Left lung (tissue), 10 donors: Measurements from ENCODE around the gene CTNNB1. TPM values are rescaled to one million over a fixed set of nuclear protein-coding genes. Genes with fewer than 3 reads are reported as not detected.

ENCODE experiments used
- ATAC-seq: fragments of 200-7000 bp; cut with Tn5 transposase; one replicate; pipeline ENCODE4 v1.9.1; 2020; ENCODE audit warnings: moderate library complexity
- DNase-seq, 4 donors: peaks; one replicate each; pipeline ENCODE4 v3.0.0-alpha.2; 2013 to 2020
- H3K27ac ChIP-seq, 2 donors: fragments of 200-600 bp; sonication (generic) in 1 of 2; one replicate each; pipeline versions ENCODE4 v1.5.0 to v1.8.0; 2020 to 2021
- H3K27me3 ChIP-seq, 2 donors: fragments of 200-600 bp; sonication (generic) in 1 of 2; one replicate each; pipeline versions ENCODE4 v1.5.0 to v1.8.0; 2020 to 2021
- H3K36me3 ChIP-seq, 2 donors: fragments of 200-600 bp; sonication (generic) in 1 of 2; one replicate each; pipeline versions ENCODE4 v1.5.0 to v1.8.0; 2020 to 2021
- H3K4me1 ChIP-seq, 2 donors: fragments of 200-600 bp; one replicate each; pipeline ENCODE4 v1.8.0; 2021
- H3K4me3 ChIP-seq, 2 donors: fragments of 200-600 bp; sonication (generic) in 1 of 2; one replicate each; pipeline versions ENCODE4 v1.5.0 to v1.8.0; 2020 to 2021; ENCODE audit warnings: mild to moderate bottlenecking in 1 of 2
- H3K9me3 ChIP-seq, 2 donors: fragments of 200-600 bp; sonication (generic) in 1 of 2; one replicate each; pipeline versions ENCODE4 v1.5.0 to v1.8.0; 2020 to 2021
- intact Hi-C, 2 donors: fragments of 100-400 bp; cut with DNase I; formaldehyde crosslinking; loops; one replicate each; pipeline versions ENCODE4 v1.11.2 to v1.14.2; 2022
- polyA plus RNA-seq, 6 donors: library from polyadenylated mRNA; unstranded; fragments of 120-200 nt; gene quantifications; one replicate each; pipeline ENCODE4 v1.2.1, GENCODE V29; 2013; ENCODE audit not compliant: insufficient read length in 6 of 6
- total RNA-seq, 2 donors: library from RNA; stranded (reverse); fragmentation: NEBNext Ultra II Directional; extraction: Animal tissue kit (Norgen Biotek cat#: 25700); gene quantifications; one replicate each; pipeline ENCODE4 v1.2.1, GENCODE V29; 2021
- TF ChIP-seq, protein P1 (sequence below), 2 donors: fragments of 200-600 bp; sonication (generic) in 1 of 2; IDR thresholded peaks; one replicate each; pipeline versions ENCODE4 v1.5.0 to v1.8.0; 2021; ENCODE audit warnings: antibody characterized with exemption in 2 of 2
- donor health status: DM: no; HTN: yes; CAD: no.
- donor health status: DM: no; HTN: no; CAD: no.

CTNNB1 gene
- total and polyA plus RNA-seq, 8 donors = 289 to 492 (median 448) TPM

DNA sequence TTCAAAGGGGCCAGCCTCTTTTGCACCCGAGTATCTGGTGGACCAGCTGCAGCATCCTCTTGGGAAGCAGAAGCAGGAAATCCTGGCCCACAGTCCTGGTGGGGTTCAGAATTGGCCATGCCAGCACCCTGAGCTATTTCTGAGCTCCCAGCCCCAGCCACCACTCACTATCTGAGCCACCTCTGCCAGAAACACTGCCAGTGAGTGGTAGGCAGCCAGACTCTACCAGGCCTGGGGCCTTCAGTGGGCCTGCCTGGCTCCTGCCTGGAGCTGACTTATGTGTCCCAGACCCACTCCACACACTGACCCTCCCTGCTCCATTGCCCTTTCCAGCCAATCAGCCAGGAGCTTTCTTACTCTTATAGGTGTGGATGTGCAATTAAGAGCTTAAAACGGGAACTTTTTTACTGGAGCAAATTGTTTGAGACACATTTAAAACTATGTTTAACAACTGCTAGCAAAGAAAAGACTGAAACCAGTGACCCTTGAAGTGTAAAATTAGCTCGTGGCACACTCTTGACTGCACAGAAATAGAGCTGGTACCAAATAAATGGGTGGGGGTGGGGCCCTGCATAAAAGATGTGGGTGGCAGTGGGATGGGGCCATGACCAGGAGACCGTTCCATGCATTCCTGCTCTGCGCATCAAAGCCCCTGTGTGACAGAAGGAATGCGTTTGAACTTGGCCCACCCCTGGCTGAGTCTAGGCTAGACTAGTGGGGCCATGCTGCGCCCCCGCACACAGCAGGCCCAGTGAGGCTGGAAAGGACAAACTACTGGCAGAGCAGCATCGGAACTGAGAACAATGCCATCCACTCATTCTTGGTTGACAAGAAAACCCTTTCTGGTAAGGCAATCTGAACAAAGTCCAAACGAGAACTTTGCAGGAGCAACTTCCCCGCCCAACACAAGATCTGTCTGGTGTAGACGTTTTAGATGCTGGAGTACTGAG, 48.0 kb downstream of the CTNNB1 start:
- no peak for ATAC-seq
- no peak for DNase-seq
- no peaks in the 10 kb centered on the region for H3K27me3 ChIP-seq
- intact Hi-C loops = no loop called here
- peaks cover 0 to 5% of the 10 kb centered on the region in 2 donors for H3K4me1 ChIP-seq
- H3K9me3 ChIP-seq = no peaks in the 10 kb centered on the region
- no peak overlapping the region for H3K4me3 ChIP-seq
- TF ChIP-seq, protein P1, sequence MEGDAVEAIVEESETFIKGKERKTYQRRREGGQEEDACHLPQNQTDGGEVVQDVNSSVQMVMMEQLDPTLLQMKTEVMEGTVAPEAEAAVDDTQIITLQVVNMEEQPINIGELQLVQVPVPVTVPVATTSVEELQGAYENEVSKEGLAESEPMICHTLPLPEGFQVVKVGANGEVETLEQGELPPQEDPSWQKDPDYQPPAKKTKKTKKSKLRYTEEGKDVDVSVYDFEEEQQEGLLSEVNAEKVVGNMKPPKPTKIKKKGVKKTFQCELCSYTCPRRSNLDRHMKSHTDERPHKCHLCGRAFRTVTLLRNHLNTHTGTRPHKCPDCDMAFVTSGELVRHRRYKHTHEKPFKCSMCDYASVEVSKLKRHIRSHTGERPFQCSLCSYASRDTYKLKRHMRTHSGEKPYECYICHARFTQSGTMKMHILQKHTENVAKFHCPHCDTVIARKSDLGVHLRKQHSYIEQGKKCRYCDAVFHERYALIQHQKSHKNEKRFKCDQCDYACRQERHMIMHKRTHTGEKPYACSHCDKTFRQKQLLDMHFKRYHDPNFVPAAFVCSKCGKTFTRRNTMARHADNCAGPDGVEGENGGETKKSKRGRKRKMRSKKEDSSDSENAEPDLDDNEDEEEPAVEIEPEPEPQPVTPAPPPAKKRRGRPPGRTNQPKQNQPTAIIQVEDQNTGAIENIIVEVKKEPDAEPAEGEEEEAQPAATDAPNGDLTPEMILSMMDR (IDR thresholded peaks at IDR 0.05) = no peak
- no peak overlapping the region for H3K27ac ChIP-seq
- peaks cover 0 to 21% of the 10 kb centered on the region in 2 donors for H3K36me3 ChIP-seq

DNA sequence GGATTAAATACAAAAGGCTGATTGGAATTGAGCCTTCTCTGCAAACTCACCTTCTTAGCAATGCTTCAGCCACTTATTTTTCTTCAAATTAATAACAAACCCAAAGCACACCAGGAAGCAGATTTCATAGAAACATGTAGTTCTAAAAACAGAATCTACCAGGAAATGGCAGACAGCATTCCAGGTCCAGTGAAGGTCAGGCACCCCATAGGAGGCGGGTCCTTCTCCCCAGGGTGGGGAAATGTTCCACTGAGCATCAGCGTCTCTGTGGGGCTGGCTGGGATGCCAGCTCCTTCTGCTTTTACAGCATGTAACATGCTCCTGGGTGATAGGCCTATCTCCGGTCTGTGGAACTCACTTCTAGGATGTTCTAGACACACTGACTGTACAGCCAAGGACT, 49.2 kb downstream of the CTNNB1 start:
- no peaks in the 10 kb centered on the region for H3K9me3 ChIP-seq
- peaks cover 0 to 5% of the 10 kb centered on the region in 2 donors for H3K4me1 ChIP-seq
- no peak for ATAC-seq
- intact Hi-C loops = no loop called here
- peaks cover 0 to 15% of the 10 kb centered on the region in 2 donors for H3K36me3 ChIP-seq
- H3K27me3 ChIP-seq = no peaks in the 10 kb centered on the region
- no peak overlapping the region for H3K4me3 ChIP-seq
- no peak for DNase-seq
- H3K27ac ChIP-seq = no peak overlapping the region
- TF ChIP-seq, protein P1 (IDR thresholded peaks at IDR 0.05) = no peak

DNA sequence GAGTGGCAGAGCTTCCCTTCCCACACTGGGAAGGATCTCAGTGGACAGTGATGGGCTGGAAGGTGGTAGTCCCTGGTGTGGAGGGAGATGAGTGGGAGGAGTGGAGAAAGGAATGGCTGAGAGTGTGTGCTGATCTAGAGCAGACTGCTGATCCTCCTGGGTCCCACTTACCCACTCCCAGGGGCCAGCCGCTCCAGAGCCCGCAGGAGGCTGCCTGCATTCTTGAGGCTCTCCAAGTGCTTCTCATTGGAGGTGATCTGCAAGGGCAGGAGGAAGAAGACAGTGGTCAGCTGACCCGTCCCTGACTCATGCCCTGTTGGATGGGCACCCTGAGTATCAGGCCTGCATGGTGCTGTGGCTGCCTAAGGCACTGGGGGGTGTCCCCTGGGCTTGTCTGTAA, 50.0 kb downstream of the CTNNB1 start:
- ATAC-seq (no peak), DNase-seq (peak in 1 of 4 donors; percentile 60)
- Histone ChIP-seq H3K27ac (no peak overlapping the region), H3K36me3 (peaks cover 0 to 12% of the 10 kb centered on the region in 2 donors), H3K9me3 (no peaks in the 10 kb centered on the region), H3K27me3 (no peaks in the 10 kb centered on the region), H3K4me3 (no peak overlapping the region), H3K4me1 (peaks cover 0 to 5% of the 10 kb centered on the region in 2 donors)
- intact Hi-C loops = no loop called here
- TF ChIP-seq, protein P1 (IDR thresholded peaks at IDR 0.05) = no peak

DNA sequence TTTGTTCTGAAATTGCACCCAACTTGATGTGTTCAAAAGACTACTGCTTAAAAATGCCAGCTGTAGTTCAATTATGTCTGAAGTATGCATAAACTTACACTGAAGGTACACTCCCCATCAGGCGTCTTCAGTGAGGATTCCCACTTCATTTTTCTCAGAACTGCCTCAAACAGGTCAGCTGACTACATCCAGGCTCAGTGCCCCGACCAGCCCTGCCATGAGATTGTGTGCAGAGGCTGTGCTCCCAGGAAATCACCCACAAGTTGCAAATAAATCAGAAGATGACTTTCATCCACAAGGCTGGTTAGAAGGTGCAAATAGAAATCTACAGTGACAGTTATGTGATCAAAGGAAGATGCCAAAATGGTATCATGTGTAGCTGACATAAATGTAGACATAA, 51.5 kb downstream of the CTNNB1 start:
- Histone ChIP-seq H3K36me3 (no peaks in the 10 kb centered on the region), H3K4me1 (peaks cover 0 to 5% of the 10 kb centered on the region in 2 donors), H3K9me3 (no peaks in the 10 kb centered on the region), H3K27me3 (no peaks in the 10 kb centered on the region), H3K27ac (no peak overlapping the region), H3K4me3 (no peak overlapping the region)
- TF ChIP-seq, protein P1 (IDR thresholded peaks at IDR 0.05) = no peak
- intact Hi-C loops = no loop called here
- no peak for ATAC-seq
- no peak for DNase-seq

DNA sequence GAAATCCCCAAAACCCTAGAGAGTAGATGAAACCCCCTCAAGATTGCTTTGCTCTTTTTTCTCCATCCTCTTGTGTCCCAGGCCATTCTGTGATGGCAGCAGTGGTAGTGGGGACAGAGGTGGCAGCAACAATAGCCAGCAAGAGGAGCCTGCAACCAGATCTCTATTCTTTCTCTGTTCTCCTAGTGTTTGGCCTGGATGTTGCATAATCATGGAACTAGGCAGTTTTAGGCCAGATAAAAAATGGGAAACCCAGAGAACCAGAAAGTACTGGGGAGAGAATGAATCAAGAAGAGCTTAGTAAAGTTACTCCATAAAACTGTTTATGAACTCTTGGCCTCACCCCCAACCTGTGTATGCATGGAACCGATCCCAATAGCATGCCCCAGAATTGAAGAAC, 52.3 kb downstream of the CTNNB1 start:
- H3K4me3 ChIP-seq = no peak overlapping the region
- ATAC-seq = no peak
- no peaks in the 10 kb centered on the region for H3K9me3 ChIP-seq
- TF ChIP-seq, protein P1 (IDR thresholded peaks at IDR 0.05) = no peak
- no peak overlapping the region for H3K27ac ChIP-seq
- intact Hi-C loops = no loop called here
- peaks cover 0 to 5% of the 10 kb centered on the region in 2 donors for H3K4me1 ChIP-seq
- no peaks in the 10 kb centered on the region for H3K36me3 ChIP-seq
- DNase-seq = no peak
- no peaks in the 10 kb centered on the region for H3K27me3 ChIP-seq
